ENCODE measurements around the gene KATNB1.
"Not testable (repeated sequence)": the region's sequence is repeated elsewhere in the genome, so short reads cannot be mapped to it uniquely, and the experiment has no call there.

Gene KATNB1

GRCh38 chr16:57727610-57728009 is 8.0 kb upstream of the KATNB1 start:
- no peak for DNase-seq

DNA sequence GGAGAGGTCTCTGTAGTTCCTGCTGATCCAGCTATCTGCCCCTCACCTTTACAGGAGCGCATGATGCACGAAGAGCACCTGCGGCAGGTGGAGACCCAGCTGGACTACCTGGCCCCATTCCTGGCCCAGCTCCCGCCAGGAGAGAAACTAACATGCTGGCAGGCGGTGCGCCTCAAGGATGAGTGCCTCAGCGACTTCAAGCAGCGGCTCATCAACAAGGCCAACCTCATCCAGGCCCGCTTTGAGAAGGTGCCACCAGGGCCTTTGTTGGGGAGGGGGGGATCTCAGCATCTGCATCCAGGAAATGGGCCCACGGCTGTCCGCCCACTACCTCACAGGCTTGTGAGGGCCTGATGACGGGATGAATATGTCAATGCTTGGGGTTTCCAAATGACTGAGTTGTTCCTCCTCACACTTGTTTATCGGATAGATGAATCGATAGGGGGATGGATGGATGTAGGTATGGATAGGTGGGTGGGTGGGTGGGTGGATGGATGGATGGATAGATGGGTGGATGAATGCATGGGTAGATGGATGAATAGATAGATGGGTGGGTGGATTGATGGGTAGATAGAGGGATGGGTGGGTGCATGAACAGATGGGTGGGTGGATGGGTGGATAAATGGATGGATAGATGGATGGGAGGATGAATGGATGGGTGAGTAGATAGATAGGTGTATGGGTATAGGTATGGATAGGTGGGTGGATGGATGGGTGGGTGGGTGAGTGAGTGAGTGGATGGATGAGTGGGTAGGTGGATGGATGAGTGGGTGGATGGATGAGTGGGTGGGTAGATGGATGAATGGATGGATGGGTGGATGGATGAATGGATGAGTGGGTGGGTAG is 7.0 kb upstream of the KATNB1 start:
- no peak for DNase-seq

- no peak for DNase-seq
Measured at GRCh38 chr16:57729182-57729484, 6.4 kb upstream of the KATNB1 start.

- not testable (repeated sequence) for DNase-seq
Measured at GRCh38 chr16:57729852-57730251, 5.7 kb upstream of the KATNB1 start.

DNA sequence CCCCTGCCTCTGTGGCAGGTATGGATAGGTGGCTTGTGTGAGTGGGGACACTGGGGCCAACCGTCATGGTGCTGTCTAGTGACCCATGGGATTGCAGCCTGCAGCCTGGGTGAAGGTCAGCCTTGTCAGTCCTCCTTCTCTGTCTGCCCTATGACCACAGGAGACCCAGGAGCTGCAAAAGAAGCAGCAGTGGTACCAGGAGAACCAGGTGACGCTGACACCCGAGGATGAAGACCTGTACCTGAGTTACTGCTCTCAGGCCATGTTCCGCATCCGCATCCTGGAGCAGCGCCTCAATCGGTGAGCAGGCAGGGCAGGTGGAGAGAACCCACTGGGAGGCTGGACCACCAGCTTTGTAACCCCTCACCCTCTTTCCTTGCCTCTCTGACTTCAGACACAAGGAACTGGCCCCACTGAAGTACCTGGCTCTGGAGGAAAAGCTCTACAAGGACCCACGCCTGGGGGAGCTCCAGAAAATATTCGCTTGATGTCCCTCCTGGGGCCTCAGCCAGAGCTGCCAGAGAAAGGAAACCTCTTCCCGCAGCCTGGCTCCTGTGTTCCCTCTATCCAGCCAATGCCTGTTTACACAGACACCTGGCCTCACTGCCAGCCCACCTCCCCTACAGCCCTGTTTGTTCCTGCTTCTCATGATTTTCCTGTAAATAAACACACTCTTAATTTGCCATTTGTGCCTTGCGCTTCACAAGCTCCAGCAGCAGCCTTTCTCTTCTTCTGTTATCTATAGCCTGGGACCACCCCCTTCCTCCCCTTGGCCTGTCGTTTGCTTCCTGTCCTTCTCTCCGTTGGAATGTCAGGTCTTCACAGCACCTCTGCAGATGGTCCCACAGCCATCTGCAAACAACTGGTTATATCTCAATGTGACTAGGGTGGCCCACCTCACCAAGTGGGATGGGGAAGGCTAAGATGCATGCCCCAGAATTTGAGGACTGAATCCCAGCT is 4.5 kb upstream of the KATNB1 start:
- DNase-seq = no peak

GRCh38 chr16:57732037-57732436 is 3.5 kb upstream of the KATNB1 start:
- DNase-seq = no peak

GRCh38 chr16:57732714-57733113 is 2.9 kb upstream of the KATNB1 start:
- no peak for DNase-seq

DNA sequence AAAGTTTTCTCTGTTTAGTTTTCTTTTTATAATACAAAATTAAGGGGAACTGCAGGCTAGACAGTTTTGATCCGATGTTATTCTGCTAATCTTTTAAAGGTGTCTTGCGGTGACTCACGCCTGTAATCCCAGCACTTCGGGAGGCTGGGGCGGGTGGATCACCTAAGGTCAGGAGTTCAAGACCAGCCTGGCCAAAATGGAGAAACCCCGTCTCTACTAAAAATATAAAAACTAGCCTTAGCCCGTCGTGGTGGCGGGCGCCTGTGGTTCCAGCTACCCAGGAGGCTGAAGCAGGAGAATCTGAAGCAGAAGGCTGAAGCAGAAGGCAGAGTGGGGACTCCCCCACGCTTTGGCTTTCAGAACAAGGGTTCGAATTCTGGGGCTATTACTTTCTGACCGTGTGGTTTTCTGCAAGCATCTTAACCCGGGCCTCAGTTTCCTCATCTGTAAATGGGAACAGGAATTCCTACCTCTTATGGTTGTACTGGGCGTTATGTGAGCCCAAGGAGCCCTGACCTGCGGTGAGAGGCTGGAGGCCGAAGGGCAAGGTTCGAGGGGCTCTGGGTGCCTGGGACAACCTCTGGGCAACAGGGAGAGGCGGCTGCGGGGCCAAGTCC is 1.2 kb upstream of the KATNB1 start:
- no peak for DNase-seq

DNA sequence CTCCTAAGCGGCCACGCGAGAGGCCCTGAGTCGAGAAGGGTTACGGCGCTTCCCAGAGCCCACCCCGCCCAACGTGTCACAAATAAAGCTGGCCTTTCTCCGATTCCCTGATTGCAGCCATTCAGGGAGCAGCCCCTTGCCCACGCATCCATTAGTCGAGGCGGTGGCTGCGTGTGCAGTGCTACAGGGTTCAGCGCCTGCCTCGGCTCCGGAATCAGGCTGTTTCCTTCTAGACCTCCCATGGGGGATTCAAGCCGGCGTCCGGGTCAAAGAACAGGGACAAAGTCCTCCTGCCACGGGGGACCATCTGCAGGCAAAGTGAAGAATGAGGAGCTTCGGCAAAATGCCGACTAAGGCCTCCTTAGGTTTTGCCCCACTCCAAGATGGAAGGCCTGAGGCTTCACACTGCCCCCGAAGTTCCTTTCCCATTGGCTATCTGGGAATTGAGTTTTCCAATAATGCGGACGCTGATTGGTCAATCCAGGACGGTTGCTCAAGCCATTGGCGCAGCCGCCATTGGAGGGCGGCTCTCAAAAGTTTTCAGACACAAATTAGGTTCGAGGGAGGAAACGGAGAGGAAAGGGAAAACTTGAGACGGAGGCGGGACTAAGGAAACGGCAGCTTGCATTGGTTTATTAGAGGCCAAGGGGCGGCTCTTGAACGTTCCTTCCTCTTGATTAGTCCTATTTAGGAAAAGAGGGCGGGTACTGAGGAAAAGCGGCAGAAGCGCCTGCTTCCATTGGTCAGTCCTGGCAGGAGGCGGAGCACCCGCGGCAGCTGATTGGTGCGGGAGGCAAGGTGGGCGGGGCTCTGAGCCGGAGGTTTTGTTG is 430 bp upstream of the KATNB1 start:
- DNase-seq = peak; percentile 100

DNA sequence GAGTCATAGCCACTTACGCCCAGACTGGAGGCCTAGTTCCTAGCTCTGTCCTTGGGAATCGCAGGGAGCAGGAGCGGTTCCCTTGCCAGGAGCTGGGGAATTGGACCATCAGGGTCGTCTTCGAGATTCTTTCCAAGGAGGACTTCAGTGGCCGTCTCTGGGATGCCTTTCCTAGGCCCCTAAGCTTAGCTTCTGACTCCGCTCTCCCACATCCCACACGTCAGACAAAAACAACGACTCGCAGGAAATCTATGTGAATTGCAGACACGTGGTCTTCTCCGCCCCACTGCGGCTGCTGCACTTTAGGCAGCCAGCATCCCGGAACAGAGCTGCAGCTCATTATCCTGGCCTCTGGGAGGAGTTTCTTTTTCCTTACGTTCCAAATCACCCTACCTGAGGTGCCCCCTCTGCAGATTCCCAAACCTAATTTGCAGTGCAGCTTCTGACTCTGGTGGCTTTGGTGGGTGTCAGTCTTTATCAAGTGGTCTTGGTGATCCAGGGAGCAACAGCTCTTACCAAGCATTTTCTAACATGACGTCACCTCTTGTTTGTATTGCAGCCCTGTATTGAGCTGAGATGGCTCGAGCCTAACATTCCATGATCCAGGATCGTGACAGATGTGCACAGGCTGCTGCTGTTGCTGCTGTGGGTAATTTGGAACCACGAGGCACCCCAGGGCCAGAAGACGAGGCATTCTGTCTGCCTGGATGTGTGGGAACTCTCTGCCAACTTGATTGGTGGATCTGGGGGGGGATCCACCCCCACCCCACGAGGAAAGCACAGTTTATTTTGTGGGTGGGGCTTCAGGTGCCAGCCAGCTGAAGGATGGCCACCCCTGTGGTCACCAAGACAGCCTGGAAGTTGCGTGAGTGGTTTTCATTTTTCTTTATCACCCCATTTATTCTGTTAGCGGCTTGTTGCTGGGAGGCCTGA is 1.1 kb downstream of the KATNB1 start:
- DNase-seq = peak; percentile 77

DNA sequence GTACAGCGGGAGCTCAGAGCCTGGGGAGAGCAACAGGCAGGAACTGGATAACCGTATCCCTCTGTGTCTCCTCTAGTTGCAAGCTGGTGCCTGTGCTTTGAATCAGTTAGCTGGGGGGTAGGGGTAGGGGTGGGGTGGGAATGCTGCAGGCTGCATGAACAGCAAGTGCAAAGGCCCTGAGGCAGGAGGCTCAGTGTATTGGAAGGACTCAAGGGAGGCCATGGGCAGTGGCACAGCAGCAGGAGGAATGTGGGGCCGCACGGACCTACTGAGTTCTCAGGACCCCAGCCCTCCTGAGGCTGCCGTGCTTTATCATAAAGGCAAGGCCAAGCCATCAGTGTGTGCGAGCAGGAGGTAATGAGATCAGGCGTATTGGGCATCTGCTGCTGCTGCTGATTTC is 3.3 kb downstream of the KATNB1 start:
- DNase-seq = no peak

GRCh38 chr16:57739756-57740422 is 4.3 kb downstream of the KATNB1 start:
- no peak for DNase-seq

- DNase-seq = no peak
Measured at GRCh38 chr16:57740423-57741071, 5.0 kb downstream of the KATNB1 start.

GRCh38 chr16:57741660-57742191 is 6.2 kb downstream of the KATNB1 start:
- DNase-seq = peak; percentile 66

DNA sequence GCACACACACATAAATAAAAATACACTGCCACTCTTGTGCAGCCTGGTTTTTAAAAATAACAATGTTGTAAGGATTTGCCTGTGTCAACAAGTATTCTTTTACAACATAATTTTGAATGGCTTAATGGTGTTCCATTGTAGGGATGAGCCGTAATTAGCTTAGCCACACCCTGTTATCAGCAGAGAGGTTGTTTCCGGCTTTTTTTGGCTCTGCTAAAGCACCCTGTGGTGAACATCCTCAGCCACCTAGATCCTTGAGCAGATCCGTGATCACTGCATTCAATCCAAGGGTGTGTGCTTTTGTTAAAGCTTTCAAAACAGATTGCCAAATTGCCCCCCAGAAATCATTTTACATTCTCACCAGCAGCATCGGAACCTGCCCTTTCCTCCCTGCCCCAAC is 7.0 kb downstream of the KATNB1 start:
- no peak for DNase-seq

DNA sequence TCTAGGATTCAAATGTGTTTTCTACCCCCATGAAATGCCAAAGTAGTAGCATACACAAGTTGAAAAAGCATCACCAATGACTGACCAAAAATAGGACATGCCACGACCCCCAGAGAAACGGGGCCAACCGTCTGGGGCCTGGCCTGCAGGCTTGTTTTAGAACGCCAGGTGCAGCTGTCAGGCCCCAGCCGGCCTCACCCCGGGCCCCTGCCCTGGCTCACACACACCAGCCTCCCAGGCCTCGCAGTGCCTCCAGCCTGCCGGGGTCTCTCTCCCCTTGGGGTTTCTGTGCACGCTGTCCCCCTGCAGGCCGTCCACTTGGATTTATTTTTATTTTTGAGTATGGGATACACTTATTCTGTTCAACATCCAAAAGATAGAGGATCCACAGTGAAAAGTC is 7.9 kb downstream of the KATNB1 start:
- no peak for DNase-seq

DNA sequence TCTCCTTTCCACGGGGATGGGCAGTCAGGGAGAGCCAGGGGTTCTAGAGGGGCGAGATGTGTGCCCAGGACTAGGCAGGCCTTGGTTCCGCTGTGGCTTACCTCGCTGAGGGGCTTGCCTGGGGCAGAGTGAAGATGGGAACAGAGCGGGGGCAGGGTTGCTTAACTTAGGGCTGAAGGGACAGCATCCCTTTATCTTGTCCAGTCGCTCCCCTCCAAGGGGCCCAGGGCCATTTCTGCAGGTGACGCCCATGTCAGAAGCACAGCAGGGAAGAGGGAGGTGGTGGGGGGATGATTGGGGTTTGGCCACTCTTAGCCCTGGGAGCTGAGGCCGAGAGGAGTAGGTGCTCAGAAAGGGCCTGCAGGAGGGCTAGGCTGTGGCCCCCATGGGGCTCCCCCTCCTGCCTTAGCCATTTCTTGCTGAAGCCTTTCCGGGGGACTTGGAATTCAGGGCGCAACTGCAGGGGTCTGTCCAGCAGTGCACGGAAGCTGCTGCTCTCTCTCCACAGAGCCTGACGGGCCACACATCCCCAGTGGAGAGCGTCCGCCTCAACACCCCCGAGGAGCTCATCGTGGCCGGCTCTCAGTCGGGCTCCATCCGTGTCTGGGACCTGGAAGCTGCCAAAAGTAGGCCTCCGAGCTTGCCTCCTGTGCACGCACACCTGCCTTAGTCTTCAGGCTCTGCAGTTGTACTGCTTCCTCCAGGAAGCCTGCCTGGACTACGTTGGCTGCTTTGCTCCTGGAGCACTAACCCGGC is 8.5 kb downstream of the KATNB1 start:
- DNase-seq = no peak

- DNase-seq = no peak
Measured at GRCh38 chr16:57744642-57744903, 9.0 kb downstream of the KATNB1 start.

- no peak for DNase-seq
Measured at GRCh38 chr16:57745768-57746167, 10.2 kb downstream of the KATNB1 start.

GRCh38 chr16:57746316-57746715 is 10.7 kb downstream of the KATNB1 start:
- DNase-seq = not testable (repeated sequence)
